NCI-H128 (cell line): ENCODE data around the gene CCR9.
A peak's percentile ranks its signal among the peaks of the same experiment; 100 is the strongest.

Experiments
- DNase-seq: peaks from one replicate; lab custom pipeline; 2025; ENCODE audit not compliant: unreplicated experiment; lab: John Stamatoyannopoulos, UW

The CCR9 gene

DNA sequence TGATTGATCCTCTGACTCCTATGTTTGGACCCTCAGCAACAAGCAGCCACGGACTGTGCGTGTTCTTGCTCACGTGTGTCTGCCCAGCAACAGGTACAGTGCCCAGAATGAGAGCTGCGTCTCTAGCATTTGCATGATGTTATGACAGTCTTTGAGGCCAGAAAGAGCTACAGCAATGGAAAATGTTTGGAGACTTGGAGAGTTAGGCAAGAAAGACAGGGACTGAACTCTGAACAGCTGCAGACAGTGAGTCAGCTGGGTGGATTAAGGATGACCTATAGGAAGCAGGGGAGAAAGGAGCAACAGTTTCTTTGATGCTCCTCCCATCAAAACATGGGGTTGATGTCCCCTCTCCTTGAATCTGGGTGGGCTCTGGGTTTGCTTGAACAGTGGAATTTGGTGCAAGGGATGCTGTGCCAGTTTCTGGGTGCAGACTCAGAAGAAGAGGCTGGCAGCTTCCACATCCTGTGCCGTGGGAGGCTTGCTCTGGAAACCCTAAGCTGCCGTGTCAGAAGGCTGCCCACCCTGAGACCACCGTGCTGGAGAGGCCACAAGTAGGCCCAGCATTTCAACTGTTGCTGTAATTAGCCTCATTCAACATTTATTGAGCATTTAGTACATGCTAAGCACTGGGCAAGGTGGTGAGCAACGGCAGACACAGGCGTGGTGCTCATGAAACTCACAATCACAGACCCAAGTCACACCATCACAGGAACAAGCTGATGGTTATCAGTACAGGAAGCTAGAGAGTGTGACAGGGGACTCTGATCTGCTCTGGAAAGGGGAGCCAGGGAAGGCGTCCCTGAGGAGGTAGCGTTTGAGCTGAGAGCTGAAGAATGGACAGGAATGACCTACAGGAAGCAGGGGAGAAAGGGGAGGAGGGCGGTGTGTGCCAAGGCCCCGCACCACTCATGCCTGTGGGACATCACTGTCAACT lies 21.7 kb downstream of the CCR9 start:
- no peak for DNase-seq

GRCh38 chr3:45908761-45909160 lies 22.4 kb downstream of the CCR9 start:
- no peak for DNase-seq

DNA sequence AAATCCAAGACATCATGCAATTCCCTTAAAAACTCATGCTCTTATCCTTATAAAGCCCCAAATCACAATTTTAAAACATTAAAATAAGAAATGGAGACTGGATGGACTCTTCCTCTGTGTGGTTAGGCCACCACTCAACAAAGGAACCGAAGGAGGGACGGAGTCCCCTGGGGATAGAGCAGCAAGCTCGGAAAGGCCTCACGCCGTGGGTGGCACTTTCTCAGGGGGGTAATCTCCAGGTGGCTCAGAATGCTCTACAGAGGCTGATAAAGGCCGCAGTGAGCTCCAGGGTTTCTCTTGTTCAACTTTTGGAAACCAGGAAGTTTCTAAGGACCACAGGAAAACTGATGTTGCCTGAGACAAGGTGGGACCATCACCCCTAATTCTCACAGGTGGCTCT lies 23.2 kb downstream of the CCR9 start:
- DNase-seq: no peak

DNA sequence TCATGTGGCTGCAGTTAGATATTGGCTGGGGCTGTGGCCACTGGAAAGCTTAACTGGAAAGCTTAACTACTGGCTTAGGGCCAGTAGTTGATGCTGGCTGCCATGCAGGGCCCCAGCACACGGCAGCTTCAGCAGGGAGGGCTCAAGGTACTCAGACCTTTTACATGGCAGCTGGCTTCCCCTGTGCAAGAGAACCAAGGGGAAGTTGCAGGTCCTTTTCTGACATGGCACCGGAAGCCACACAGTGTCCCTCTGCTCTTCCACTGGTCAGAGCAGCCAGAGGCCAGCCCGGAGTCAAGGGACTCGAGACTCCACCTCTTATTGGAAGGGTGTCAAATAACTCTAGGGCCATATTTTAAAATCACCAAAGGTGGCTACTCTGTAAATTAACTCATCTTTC lies 24.5 kb downstream of the CCR9 start:
- DNase-seq: no peak

DNA sequence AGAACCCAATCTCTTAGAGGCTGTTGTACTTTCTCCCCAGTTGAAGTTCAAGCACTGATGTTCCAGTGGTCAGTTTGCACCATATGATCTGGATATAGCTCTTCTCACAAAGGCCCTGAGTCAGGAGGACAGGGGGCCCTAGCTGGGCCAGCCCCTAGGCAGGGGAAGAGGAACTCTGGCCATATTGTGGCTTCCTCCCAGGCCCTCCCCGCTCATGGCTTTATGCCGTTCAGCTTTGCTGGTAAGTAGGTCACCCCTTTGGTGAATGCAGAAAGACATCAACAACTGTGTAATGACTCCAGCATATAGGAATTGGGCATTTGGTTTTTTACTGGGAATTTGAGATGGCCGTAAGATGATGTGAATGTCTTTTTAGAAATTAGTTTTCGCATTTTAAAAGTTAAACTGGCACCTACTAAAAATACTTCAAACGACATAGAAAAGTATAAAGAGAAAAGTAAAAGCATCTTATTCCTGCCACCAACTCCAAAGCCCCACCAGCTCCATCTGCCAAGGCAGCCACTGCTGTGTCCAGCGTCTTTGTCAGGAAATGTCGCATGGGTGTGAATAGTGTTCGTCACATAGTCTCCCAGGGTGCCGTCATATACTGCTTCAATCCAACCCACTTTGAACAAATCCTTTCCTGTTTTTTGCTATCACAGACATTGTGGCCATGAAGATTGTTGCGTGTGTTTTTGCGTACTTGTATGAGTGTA lies 25.3 kb downstream of the CCR9 start:
- DNase-seq: no peak

DNA sequence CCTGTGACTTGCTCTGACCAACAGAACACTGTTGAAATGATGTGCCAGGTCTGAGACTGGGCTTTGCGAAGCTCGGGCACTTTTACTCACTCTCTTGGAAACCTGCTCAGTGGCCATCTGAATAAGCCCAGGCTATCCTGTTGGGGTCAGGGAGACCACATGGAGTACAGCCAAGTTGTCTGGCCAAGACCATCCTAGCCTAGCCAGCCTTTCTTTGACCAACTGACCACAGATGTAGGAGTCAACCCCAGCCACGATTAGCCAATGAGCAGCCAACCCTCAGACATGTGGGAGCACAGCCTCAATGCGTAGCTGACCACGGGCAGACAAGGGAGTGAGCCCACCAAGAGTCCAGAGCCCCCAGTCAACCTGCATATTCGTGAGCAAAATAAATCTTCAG lies 26.1 kb downstream of the CCR9 start:
- DNase-seq: no peak

- DNase-seq: no peak
Measured at GRCh38 chr3:45914362-45915058, 28.2 kb downstream of the CCR9 start.

- no peak for DNase-seq
Measured at GRCh38 chr3:45915059-45915439, 28.7 kb downstream of the CCR9 start.

DNA sequence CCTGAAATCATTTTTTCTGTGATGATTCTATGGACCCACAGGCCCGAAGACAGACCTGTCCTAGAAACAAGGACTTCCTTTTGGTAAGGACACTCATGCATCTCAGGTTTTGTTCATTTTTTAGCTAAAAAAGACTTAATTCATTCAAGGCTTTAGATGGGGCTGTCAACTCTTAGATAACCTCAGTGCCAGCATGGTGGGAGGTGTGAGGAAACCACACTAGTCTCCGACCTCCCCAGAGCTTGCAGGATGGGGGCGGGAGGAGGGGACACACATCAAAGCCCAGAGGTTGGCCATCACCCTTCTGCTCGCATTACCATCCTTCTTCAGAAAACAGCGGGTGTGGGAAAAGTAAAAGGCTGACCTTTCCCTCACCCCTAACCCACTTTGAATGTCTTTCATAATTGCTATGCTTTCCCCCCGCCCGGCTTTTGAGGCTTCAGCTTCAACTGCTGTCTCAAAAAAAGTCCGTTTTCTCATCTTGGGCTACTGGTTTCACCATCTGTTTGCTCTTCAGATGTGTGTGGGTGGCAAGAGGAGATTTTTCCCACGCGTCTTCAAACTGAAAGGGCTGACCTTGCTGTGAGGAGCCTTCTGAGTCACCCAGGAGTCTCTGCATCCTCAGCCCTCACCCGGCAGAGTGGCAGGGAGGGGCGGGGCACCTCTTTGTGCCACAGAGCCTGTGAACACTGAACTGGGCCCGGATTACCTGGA lies 29.3 kb downstream of the CCR9 start:
- no peak for DNase-seq

GRCh38 chr3:45917146-45917898 lies 31.0 kb downstream of the CCR9 start:
- peak; percentile 1 for DNase-seq

DNA sequence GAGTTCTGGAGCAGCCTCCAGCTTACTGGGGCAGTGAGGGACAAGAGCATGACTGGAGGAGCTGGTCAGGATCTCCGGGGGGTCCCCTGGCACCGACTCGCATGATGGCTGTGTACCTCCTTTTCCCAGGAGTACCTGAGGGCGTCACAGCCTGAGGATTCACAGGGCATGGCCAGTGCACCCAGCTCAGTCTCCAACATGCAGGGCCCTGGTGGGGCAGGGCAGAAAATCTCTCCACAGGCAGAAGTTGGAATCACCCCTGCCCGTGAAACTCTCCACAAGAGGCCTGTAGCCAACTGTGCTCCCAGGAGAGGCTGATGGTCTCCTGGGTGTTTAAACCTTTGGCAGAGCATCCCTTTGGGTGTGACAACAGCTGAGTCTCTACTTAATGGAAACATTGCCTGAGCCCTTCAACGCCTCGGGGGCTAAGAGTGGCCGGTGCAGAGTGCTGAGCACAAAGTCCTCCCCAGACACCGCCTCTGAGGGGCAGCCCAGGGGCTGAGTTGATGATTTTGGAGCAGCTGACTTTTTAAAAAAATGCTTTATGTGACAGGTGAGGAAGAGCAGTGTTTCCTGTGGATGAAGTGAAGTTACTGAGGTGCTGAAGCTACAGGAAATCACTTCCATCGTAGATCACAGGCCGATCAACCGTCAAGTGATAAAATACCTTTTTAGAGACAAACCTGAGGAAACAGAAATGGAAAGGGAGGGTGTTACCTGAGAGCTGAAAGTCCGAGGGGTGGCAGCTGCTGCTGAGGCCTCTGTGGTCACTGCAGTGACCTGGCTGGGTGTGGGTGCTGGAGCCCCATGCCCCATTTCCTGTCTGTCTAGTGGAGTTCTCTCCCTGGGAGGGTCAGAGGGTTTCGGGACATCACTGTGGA lies 35.1 kb downstream of the CCR9 start:
- DNase-seq: no peak

DNA sequence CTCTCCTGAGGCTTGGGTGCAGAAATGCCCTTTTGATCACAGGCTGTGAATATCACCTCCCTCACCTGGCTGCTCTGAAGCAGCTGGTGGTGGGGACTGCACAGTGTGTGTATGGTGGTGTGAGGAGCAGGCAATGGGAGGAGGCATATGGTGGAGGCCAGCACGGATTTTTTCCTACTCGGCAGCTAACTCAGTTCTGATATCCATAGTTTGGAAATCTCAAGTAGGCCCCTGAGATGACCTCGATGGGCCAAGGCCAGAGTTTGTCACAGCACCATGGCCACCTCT lies 35.6 kb downstream of the CCR9 start:
- no peak for DNase-seq

GRCh38 chr3:45922950-45923590 lies 36.7 kb downstream of the CCR9 start:
- no peak for DNase-seq

DNA sequence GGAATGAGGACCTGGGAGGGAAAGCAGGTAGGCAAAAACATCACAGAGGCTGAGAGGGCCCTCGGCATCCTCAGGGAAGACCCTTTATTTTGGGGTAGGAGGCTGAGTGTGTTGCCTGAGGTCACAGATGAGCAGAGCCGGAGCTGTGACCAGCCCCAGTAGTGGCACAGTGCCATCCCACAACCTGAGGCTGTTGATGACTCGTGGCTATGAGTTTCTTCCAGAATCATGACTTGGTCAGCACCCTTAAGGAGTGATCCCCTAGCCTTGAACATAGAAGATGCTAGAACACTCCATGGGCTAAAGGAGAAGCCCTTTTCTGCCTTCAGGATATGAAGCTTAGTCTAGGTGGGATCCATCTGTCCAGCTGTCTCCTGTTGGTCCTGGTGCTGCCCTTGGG lies 37.4 kb downstream of the CCR9 start:
- DNase-seq: no peak

DNA sequence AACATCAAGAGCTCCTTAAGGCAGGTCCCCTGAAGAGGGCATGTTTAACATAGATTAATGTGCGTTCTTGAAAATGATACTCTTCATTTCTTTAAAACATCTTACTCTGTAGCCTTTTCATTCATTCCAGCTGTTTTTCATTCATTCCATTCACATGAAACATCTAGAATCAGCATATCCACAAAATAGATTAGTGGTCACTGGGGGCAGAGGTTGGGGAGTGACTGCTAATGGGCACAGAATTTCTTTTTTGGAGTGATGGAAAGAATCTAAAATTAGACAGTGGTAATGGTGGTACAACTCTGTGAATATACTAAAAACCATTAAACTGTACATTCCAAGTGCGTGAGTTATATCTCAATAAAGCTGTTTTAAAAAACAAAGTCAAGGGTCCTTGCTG lies 41.5 kb downstream of the CCR9 start:
- DNase-seq: no peak

DNA sequence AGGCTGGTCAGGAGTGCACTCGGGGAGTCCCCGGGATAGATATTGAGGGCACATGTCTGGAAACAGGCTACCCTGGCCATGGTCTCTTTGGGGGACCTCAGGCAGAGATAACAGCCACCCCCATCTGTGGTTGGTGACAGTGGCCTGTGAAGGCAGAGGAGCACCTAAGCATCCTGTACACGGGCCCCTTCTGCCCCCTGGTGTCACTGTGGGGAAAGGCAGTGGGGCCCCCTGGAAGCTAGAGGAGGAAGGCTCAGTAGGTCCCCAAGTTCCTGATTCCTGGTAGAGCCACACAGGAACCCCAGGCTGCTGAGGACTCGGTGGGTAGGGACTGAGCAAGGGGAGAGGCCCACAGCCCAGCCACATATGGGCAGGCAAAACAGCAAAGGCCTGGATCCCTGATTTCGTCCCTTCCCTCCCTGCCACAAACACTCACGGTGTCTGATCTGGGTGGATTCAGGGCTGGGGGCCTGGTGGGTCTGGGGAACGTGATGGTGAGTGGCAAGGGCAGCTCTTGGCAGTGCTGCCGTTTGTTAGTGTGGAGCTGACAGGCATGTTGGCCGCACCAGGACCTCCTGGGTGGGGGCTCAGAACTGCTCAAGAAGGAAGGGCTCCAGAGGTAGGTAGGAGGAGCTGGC lies 42.8 kb downstream of the CCR9 start:
- DNase-seq: no peak

GRCh38 chr3:45931496-45931895 lies 45.2 kb downstream of the CCR9 start:
- no peak for DNase-seq

- no peak for DNase-seq
Measured at GRCh38 chr3:45932112-45932511, 45.8 kb downstream of the CCR9 start.

DNA sequence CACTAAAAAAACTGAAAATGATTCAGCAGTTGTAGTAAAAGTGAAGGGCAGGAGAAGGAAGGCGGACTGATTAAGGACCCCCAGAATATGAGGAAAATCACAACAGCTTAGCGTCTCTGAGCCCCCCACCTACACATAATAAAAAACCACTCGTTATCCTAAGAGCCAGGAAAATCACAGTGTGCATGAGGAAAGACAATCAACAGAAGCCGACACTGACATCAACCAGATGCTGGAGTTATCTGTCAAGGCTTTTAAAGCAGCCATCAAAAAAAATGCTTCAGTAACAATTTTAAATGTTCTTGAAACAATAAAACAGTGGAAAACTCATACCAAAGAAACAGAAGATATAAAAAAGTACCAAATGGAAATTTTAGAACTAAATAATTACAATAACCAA lies 47.2 kb downstream of the CCR9 start:
- no peak for DNase-seq
